GM12878 (cell line): Measurements from ENCODE around the gene DQX1. TPM values are rescaled to one million over a fixed set of nuclear protein-coding genes. Genes with fewer than 3 reads are reported as not detected.

Experiments
- ATAC-seq: fragments of 200-7000 bp; cut with Tn5 transposase; 3 replicates; pipeline ENCODE4 v1.9.1; 2020; ENCODE audit warnings: mild to moderate bottlenecking, moderate library complexity
- BruUV-seq: library from RNA; stranded (reverse); fragments of 400-500 nt; replicated peaks from 2 replicates; lab custom pipeline; 2021; lab: Mats Ljungman, UMichigan
- CTCF ChIA-PET: fragments of 300-600 bp; sonication (Branson Sonifier 250); formaldehyde crosslinking; extraction: SDS; loops from one replicate; lab custom pipeline; 2021; ENCODE audit warnings: inconsistent platforms; lab: Yijun Ruan, JAX
- POLR2A ChIA-PET: fragments of 350-600 bp; formaldehyde crosslinking; extraction: SDS; loops from one replicate; lab custom pipeline; 2021; ENCODE audit warnings: inconsistent platforms; lab: Charles Lee
- RAD21 ChIA-PET: fragments of 300-600 bp; sonication (Branson Sonifier 250); formaldehyde crosslinking; loops from one replicate; lab custom pipeline; 2023; ENCODE audit warnings: antibody characterized with exemption; ENCODE audit not compliant: unreplicated experiment; lab: Charles Lee
- SMC1A ChIA-PET: fragments of 300-600 bp; sonication (Branson Sonifier 250); formaldehyde crosslinking; loops from one replicate; lab custom pipeline; 2023; ENCODE audit not compliant: unreplicated experiment, uncharacterized antibody; lab: Charles Lee
- DNase-seq: peaks from one replicate; pipeline ENCODE4 v3.0.0-alpha.2; 2011; ENCODE audit warnings: low read depth, low spot score
- FAIRE-seq: peaks from 3 replicates; lab custom pipeline; 2011; peaks lifted over from hg19 to GRCh38; lab: Jason Lieb, UNC
- H2AFZ ChIP-seq: 2 replicates; pipeline ENCODE4 v1.6.0; 2011; ENCODE audit warnings: low read depth, low read length, control low read depth; ENCODE audit not compliant: control insufficient read depth
- H3K27ac ChIP-seq: 2 replicates; pipeline ENCODE4 v1.5.1; 2011; ENCODE audit warnings: control low read depth; ENCODE audit not compliant: control insufficient read depth, insufficient read depth
- H3K27me3 ChIP-seq, 2 experiments: replicated peaks in 1 of 2; 2 replicates each; pipeline versions ENCODE4 v1.6.0 to v1.6.1; 2011; ENCODE audit warnings: low read length in 1 of 2; ENCODE audit not compliant: control insufficient read depth in 2 of 2, insufficient read depth in 2 of 2
- H3K36me3 ChIP-seq, 2 experiments: 2 replicates each; pipeline ENCODE4 v1.5.1; 2011; ENCODE audit warnings: low read length in 1 of 2; ENCODE audit not compliant: control insufficient read depth in 2 of 2, insufficient read depth in 2 of 2
- H3K4me1 ChIP-seq: 2 replicates; pipeline ENCODE4 v1.6.1; 2011; ENCODE audit warnings: mild to moderate bottlenecking, low read length, moderate library complexity, mixed read lengths; ENCODE audit not compliant: control insufficient read depth, insufficient read depth
- H3K4me2 ChIP-seq: 2 replicates; pipeline ENCODE4 v1.6.0; 2011; ENCODE audit warnings: control low read depth; ENCODE audit not compliant: control insufficient read depth, insufficient read depth
- H3K4me3 ChIP-seq: fragments of 200-600 bp; sonication (generic); 2 replicates; pipeline ENCODE4 v1.5.1; 2016
- H3K79me2 ChIP-seq: 2 replicates; pipeline ENCODE4 v1.6.0; 2011; ENCODE audit warnings: low read length; ENCODE audit not compliant: control insufficient read depth, insufficient read depth
- H3K9ac ChIP-seq: 2 replicates; pipeline ENCODE4 v1.8.0; 2011; ENCODE audit warnings: low read length, control low read depth, mixed read lengths; ENCODE audit not compliant: control insufficient read depth, insufficient read depth
- H3K9me3 ChIP-seq: replicated peaks from 3 replicates; pipeline ENCODE4 v1.5.1; 2011; ENCODE audit warnings: mild to moderate bottlenecking, low read length; ENCODE audit not compliant: control insufficient read depth, insufficient read depth
- H4K20me1 ChIP-seq: 2 replicates; pipeline ENCODE4 v1.6.0; 2011; ENCODE audit not compliant: control insufficient read depth, insufficient read depth
- ATF7 ChIP-seq: fragments of 450-650 bp; IDR thresholded peaks from 2 replicates; pipeline ENCODE4 v1.6.1; 2016; ENCODE audit warnings: low read depth, mild to moderate bottlenecking
- CBFB ChIP-seq: IDR thresholded peaks from 2 replicates; pipeline ENCODE4 v1.6.1; 2016; ENCODE audit warnings: antibody characterized with exemption, low read depth
- JUND ChIP-seq: IDR thresholded peaks from 2 replicates; pipeline ENCODE4 v1.6.1; 2012; ENCODE audit warnings: low read depth, mild to moderate bottlenecking, low read length, improper control_type of control experiment, moderate library complexity
- KAT2A ChIP-seq: conservative IDR thresholded peaks from 2 replicates; pipeline ENCODE4 v1.6.1; 2011; ENCODE audit warnings: low read depth, low read length; ENCODE audit not compliant: control insufficient read depth
- MEF2A ChIP-seq: IDR thresholded peaks from 2 replicates; pipeline ENCODE4 v1.6.1; 2011; ENCODE audit warnings: low read depth, mild to moderate bottlenecking, low read length, moderate library complexity; ENCODE audit not compliant: insufficient read depth
- NFIC ChIP-seq: IDR thresholded peaks from 2 replicates; pipeline ENCODE4 v1.6.1; 2012; ENCODE audit warnings: low read depth, mild to moderate bottlenecking, inconsistent platforms, low read length, moderate library complexity
- NR2C2 ChIP-seq: IDR thresholded peaks from 2 replicates; pipeline ENCODE4 v1.6.1; 2011; ENCODE audit warnings: borderline replicate concordance, low read depth; ENCODE audit not compliant: control insufficient read depth, insufficient read length
- POLR2A ChIP-seq: IDR thresholded peaks from 2 replicates; pipeline ENCODE4 v1.6.1; 2011; ENCODE audit warnings: low read depth, mild to moderate bottlenecking, low read length
- RFX5 ChIP-seq: IDR thresholded peaks from 2 replicates; pipeline ENCODE4 v1.6.1; 2011; ENCODE audit warnings: low read depth, low read length, improper control_type of control experiment
- SMAD5 ChIP-seq: IDR thresholded peaks from 2 replicates; pipeline ENCODE4 v1.6.1; 2016; ENCODE audit warnings: antibody characterized with exemption, low read depth
- SPI1 ChIP-seq: IDR thresholded peaks from 2 replicates; pipeline ENCODE4 v1.6.1; 2011; ENCODE audit warnings: low read depth, mild to moderate bottlenecking, low read length, moderate library complexity, borderline replicate concordance; ENCODE audit not compliant: insufficient read depth
- SREBF1 ChIP-seq: IDR thresholded peaks from 2 replicates; pipeline ENCODE4 v1.6.1; 2012; ENCODE audit warnings: mild to moderate bottlenecking, low read length
- WRNIP1 ChIP-seq: IDR thresholded peaks from 2 replicates; pipeline ENCODE4 v1.6.1; 2011; ENCODE audit warnings: low read depth, low read length, improper control_type of control experiment, borderline replicate concordance
- ZBED1 ChIP-seq: IDR thresholded peaks from 2 replicates; pipeline ENCODE4 v1.6.1; 2016; ENCODE audit warnings: borderline replicate concordance
- ZZZ3 ChIP-seq: IDR thresholded peaks from 2 replicates; pipeline ENCODE4 v1.6.1; 2011; ENCODE audit warnings: low read depth; ENCODE audit not compliant: control insufficient read depth, insufficient read length
- WGBS: methylation state at CpG from one replicate; pipeline ENCODE4 v1.1.6; 2016; ENCODE audit warnings: low lambda C conversion rate; ENCODE audit not compliant: insufficient replicate concordance, insufficient coverage; ENCODE audit errors: missing lambda C conversion rate; 5-methylcytosine and 5-hydroxymethylcytosine counted together
- in situ Hi-C: fragments of 300-500 bp; cut with MboI; formaldehyde crosslinking; loops from 9 replicates; pipeline ENCODE4 v1.14.3; 2018; ENCODE audit warnings: mixed read lengths
- intact Hi-C: fragments of 100-400 bp; cut with micrococcal nuclease; formaldehyde crosslinking; loops from one replicate; pipeline ENCODE4 v1.14.2; 2022; ENCODE audit not compliant: unreplicated experiment
- polyA plus RNA-seq, 11 experiments: library from polyadenylated mRNA; depleted of rRNA in 4 of 11; unstranded in 6 of 11; stranded (reverse) in 5 of 11; fragments of >200 nt; fragmentation: Nextera tagmentation in 4 of 11; fragmentation: Illumina TruSeq in 1 of 11; extraction: Ambion mirVana in 4 of 11; extraction: Trizol in 1 of 11; gene quantifications; 1 replicate in 1 of 11; 2 replicates in 10 of 11; pipeline versions ENCODE4 v1.2.1 to v1.2.3, GENCODE V29; 2011 to 2016; ENCODE audit warnings: inconsistent platforms in 2 of 11, missing spikeins in 2 of 11, low read depth in 1 of 11
- total RNA-seq, 4 experiments: library from RNA; depleted of rRNA in 3 of 4; stranded (reverse); fragments of >200 nt in 3 of 4; fragmentation: Illumina TruSeq in 1 of 4; extraction: Trizol in 1 of 4; gene quantifications; 2 replicates each; pipeline versions ENCODE4 v1.2.1 to v1.2.3, GENCODE V29; 2013 to 2021
- TF ChIP-seq, protein P1 (sequence below): IDR thresholded peaks from 2 replicates; pipeline ENCODE4 v1.6.1; 2012; ENCODE audit warnings: low read length, inconsistent platforms
- TF ChIP-seq, protein P2 (sequence below): IDR thresholded peaks from 2 replicates; pipeline ENCODE4 v1.6.1; 2011; ENCODE audit warnings: mild to moderate bottlenecking, low read depth, low read length, moderate library complexity; ENCODE audit not compliant: insufficient replicate concordance

Gene DQX1
- total and polyA plus RNA-seq, 10 of the 15 experiments (the other 5 are each of a cell fraction or from before 2014, with no cell fraction given) = 0.34 to 2.1 (median 0.86) TPM

DNA sequence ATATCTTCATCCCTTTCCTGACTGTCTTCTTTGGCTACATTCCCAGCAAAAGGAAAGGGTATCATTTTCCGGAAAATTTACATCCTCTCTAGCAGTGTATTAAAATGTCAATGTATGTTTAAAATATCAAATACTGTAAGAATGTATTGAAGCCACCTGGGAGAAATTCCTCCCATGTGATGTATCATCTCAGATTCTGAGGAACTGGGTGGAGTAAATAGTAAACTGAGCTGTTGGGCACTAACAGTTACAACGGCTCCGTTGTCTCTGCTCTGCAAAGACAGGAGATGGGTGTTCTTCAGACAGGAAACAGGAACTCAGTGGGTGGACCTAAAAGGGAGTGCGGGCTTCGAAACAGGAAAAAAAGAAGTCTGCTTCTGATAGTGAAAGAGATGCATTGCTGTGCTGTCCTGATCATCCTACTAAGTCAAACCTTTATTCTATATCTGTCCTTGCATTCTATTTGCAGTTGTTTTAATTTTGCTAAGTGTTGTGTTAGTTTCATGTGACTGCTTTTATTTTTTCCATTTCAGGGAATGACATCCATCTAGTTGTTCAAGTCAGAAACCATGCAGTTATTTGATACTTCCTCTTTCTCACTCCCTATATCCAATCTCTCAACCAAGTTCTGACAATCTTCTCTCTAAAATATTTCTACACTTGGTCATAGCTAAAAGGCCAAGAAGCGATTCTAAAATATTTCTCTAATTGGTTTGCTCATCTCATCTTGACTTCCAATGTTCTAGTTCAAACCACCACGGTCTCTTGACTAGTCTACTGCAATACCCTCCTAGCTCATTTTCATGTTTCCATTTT, 47.9 kb upstream of the DQX1 start (continued):
- no peak for TF ChIP-seq ZZZ3
- TF ChIP-seq MEF2A = 0 out of 2 replicates have a peak, but pooled peaks have one; percentile 21
- no peak for TF ChIP-seq SMAD5
- no peak for TF ChIP-seq WRNIP1
- peak; percentile 61; the same call in 1 of the 2 replicates for TF ChIP-seq SPI1
- no peak for TF ChIP-seq CBFB

DNA sequence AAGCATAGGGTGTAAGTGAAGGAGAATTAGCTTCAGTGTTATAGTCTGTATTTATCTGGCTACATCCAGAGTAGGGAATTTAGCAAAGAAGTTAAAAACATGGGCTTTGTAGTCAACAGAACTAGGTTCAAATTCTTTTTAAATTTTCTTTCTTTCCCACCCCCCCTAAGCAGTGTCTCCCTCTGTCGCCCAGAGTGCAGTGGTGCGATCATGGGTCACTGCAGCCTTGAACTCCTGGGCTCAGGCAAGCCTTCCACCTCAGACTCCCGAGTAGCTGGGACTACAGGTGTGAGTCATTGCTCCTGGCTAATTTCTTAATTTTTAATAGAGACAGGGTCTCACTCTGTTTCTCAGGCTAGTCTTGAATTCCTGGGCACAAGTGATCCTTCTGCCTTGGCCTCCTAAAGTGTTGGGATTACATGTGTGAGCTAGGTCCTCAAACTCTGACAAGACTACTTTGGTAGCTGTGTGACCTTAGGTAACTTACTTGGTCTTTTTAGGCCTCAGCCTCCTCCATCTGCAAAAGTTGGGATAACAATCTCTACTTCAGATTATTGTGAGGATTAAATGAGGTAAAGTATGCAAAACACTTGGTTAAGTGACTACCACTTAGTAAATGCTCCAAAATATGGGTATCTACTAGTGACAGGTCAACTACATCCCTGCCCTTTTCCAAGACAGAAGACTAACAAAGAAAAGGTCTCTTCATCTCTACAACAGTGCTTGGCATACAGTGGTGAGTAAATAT, 46.3 kb upstream of the DQX1 start:
- POLR2A ChIA-PET = interaction anchor here (0.6 to 25.0 kb wide), 8 partner anchors 13 to 387 kb away, joined by 3 to 441 read pairs (median 5); partner anchors contain the start of genes CCDC142, DOK1, LOXL3 and PCGF1
- no peak overlapping the region for H3K9ac ChIP-seq
- TF ChIP-seq, protein P1, sequence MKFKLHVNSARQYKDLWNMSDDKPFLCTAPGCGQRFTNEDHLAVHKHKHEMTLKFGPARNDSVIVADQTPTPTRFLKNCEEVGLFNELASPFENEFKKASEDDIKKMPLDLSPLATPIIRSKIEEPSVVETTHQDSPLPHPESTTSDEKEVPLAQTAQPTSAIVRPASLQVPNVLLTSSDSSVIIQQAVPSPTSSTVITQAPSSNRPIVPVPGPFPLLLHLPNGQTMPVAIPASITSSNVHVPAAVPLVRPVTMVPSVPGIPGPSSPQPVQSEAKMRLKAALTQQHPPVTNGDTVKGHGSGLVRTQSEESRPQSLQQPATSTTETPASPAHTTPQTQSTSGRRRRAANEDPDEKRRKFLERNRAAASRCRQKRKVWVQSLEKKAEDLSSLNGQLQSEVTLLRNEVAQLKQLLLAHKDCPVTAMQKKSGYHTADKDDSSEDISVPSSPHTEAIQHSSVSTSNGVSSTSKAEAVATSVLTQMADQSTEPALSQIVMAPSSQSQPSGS = no peak
- TF ChIP-seq RFX5 (no peak), NFIC (no peak), ATF7 (no peak), ZBED1 (no peak), JUND (no peak), KAT2A (no peak), POLR2A (no peak), NR2C2 (no peak), SREBF1 (no peak)
- TF ChIP-seq, protein P2, sequence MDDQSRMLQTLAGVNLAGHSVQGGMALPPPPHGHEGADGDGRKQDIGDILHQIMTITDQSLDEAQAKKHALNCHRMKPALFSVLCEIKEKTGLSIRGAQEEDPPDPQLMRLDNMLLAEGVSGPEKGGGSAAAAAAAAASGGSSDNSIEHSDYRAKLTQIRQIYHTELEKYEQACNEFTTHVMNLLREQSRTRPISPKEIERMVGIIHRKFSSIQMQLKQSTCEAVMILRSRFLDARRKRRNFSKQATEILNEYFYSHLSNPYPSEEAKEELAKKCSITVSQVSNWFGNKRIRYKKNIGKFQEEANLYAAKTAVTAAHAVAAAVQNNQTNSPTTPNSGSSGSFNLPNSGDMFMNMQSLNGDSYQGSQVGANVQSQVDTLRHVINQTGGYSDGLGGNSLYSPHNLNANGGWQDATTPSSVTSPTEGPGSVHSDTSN = no peak

More for the DNA sequence above, 46.3 kb upstream of the DQX1 start:
- no peaks in the 10 kb centered on the region for H3K9me3 ChIP-seq
- H3K4me3 ChIP-seq = no peak overlapping the region
- no peaks in the 10 kb centered on the region for H3K79me2 ChIP-seq
- FAIRE-seq (no peak), ATAC-seq (peak; percentile 38), DNase-seq (no peak)
- CTCF ChIA-PET = interaction anchor here (0.7 to 17.4 kb wide), 13 partner anchors 15 to 116 kb away, joined by 4 to 281 read pairs (median 4); partner anchors contain the start of genes AUP1, CCDC142, HTRA2 and LOXL3
- H3K4me1 ChIP-seq = peaks cover 79% of the 10 kb centered on the region
- intact Hi-C loops = no loop called here
- no TSS peak for BruUV-seq
- H3K27ac ChIP-seq = peak overlapping the region; percentile 83
- no peaks in the 10 kb centered on the region for H4K20me1 ChIP-seq
- H3K27me3 ChIP-seq = no peaks in the 10 kb centered on the region
- in situ Hi-C loops = no loop called here
- SMC1A ChIA-PET = interaction anchor here (0.6 to 16.6 kb wide), 10 partner anchors 14 to 99 kb away, joined by 3 to 371 read pairs (median 5); partner anchors contain the start of gene MRPL53
- H3K4me2 ChIP-seq = peak overlapping the region; percentile 30; the same call in 1 of the 2 replicates
- RAD21 ChIA-PET = interaction anchor here (1.0 to 10.3 kb wide), 8 partner anchors 15 to 114 kb away, joined by 3 to 152 read pairs (median 5); partner anchors contain the start of genes AUP1, CCDC142, HTRA2 and LOXL3
- no peaks in the 10 kb centered on the region for H3K36me3 ChIP-seq
- WGBS = 0% methylated on average over 3 of the region's 3 CpGs
- H2AFZ ChIP-seq = peak overlapping the region; percentile 35
